WTC11 (cell line): ENCODE data around the gene RAI14.

Source experiments
- ATF2 ChIP-seq: sonication (generic); formaldehyde crosslinking; IDR thresholded peaks from 2 replicates; pipeline ENCODE4 v1.8.1; 2022; ENCODE audit warnings: low read depth, missing genetic modification reagents, borderline replicate concordance
- CTCF ChIP-seq: fragments of 200-600 bp; IDR thresholded peaks from 2 replicates; pipeline ENCODE4 v1.8.0; 2022; ENCODE audit warnings: antibody characterized with exemption
- FOXJ3 ChIP-seq: sonication (generic); formaldehyde crosslinking; IDR thresholded peaks from 2 replicates; pipeline ENCODE4 v1.9.0; 2021; ENCODE audit warnings: missing genetic modification reagents, mild to moderate bottlenecking, borderline replicate concordance
- JUN ChIP-seq: sonication (generic); formaldehyde crosslinking; IDR thresholded peaks from 2 replicates; pipeline ENCODE4 v1.8.0; 2023; ENCODE audit warnings: mild to moderate bottlenecking, missing genetic modification reagents
- NR1H2 ChIP-seq: sonication (generic); formaldehyde crosslinking; IDR thresholded peaks from 2 replicates; pipeline ENCODE4 v1.9.0; 2021; ENCODE audit warnings: mild to moderate bottlenecking, moderate library complexity, missing genetic modification reagents
- SMAD4 ChIP-seq: sonication (generic); formaldehyde crosslinking; IDR thresholded peaks from 2 replicates; pipeline ENCODE4 v1.8.0; 2022; ENCODE audit warnings: mild to moderate bottlenecking, missing genetic modification reagents
- STAT6 ChIP-seq: sonication (generic); formaldehyde crosslinking; conservative IDR thresholded peaks from 2 replicates; pipeline ENCODE4 v1.8.1; 2023; ENCODE audit warnings: mild to moderate bottlenecking, low read depth, missing genetic modification reagents, moderate library complexity
- USF1 ChIP-seq: sonication (generic); formaldehyde crosslinking; IDR thresholded peaks from 2 replicates; pipeline ENCODE4 v1.8.0; 2022; ENCODE audit warnings: mild to moderate bottlenecking, missing genetic modification reagents
- TF ChIP-seq, protein P1 (sequence below): sonication (generic); formaldehyde crosslinking; IDR thresholded peaks from 2 replicates; pipeline ENCODE4 v1.8.1; 2023; ENCODE audit warnings: mild to moderate bottlenecking, missing genetic modification reagents, moderate library complexity

DNA sequence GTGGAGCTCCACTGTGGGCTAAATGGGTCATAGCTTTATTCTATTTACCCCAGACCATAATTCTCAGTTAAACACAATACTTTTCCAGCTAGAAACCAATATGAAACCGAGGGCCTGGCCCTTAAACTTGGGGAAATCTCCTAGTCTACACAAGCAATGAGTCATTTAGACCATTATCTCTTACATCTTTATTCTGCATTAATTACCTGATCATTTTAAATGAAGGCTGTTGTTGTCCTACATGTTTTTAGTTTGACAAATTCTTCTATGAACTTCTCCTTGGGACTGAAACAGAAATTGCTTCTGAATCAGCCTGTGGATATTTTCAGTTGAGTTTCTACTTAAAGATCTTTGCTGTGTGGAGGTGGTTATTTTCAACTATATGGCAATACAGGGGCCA lies 37.9 kb downstream of the RAI14 start:
- TF ChIP-seq CTCF (no peak), USF1 (no peak), FOXJ3 (CRISPR knock-in tag) (no peak), STAT6 (no peak), JUN (no peak), SMAD4 (CRISPR knock-in tag) (no peak), NR1H2 (CRISPR knock-in tag) (no peak), ATF2 (CRISPR knock-in tag) (no peak)
- TF ChIP-seq, protein P1, sequence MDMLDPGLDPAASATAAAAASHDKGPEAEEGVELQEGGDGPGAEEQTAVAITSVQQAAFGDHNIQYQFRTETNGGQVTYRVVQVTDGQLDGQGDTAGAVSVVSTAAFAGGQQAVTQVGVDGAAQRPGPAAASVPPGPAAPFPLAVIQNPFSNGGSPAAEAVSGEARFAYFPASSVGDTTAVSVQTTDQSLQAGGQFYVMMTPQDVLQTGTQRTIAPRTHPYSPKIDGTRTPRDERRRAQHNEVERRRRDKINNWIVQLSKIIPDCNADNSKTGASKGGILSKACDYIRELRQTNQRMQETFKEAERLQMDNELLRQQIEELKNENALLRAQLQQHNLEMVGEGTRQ (CRISPR knock-in tag) = no peak
